ENCODE results near the gene TP73. TPM values are rescaled to one million over a fixed set of nuclear protein-coding genes. Genes with fewer than 3 reads are reported as not detected.

Gene TP73
- total RNA-seq, 4 donors from 2014 or later: 0.30 to 0.76 TPM; not detected in 2

GRCh38 chr1:3636531-3636930, 15.8 kb upstream of the TP73 start:
- no peaks in the 10 kb centered on the region for H3K27me3 ChIP-seq
- no peaks in the 10 kb centered on the region for H3K9me3 ChIP-seq
- intact Hi-C loops (cut with DNase I; ENCODE audit: low total_unique reads): no loop called here
- no peak overlapping the region for H3K27ac ChIP-seq
- DNase-seq: no peak
- no peaks in the 10 kb centered on the region for H3K4me1 ChIP-seq
- H3K36me3 ChIP-seq: no peaks in the 10 kb centered on the region
- H3K4me3 ChIP-seq: no peak overlapping the region
- no peak for TF ChIP-seq POLR2A (IDR thresholded peaks at IDR 0.05)
- TF ChIP-seq CTCF (IDR thresholded peaks at IDR 0.05): no peak

DNA sequence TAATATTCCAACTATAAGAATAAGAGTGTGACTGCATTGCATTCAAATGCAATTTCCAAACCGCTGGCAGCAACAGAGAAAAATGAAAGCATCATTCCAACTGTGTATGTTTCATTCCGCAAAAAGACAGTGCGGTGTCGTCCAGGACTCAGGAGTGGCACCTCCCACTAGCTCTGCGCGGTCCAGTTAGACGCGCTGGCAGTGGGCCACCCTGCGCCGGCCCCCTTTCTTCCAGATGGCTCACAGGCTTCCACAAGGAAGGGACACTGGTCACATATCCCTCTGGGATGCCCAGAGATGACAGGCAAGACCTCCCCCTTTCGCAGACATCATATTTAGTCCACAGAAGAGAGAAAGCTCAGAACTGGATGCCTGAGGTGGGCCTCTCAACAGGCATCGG, 14.3 kb upstream of the TP73 start:
- H3K36me3 ChIP-seq: no peaks in the 10 kb centered on the region
- no peak for DNase-seq
- intact Hi-C loops (cut with DNase I; ENCODE audit: low total_unique reads): no loop called here
- TF ChIP-seq CTCF (IDR thresholded peaks at IDR 0.05) (no peak), POLR2A (IDR thresholded peaks at IDR 0.05) (no peak)
- H3K4me1 ChIP-seq: no peaks in the 10 kb centered on the region
- no peaks in the 10 kb centered on the region for H3K9me3 ChIP-seq
- no peaks in the 10 kb centered on the region for H3K27me3 ChIP-seq
- no peak overlapping the region for H3K27ac ChIP-seq
- no peak overlapping the region for H3K4me3 ChIP-seq

DNA sequence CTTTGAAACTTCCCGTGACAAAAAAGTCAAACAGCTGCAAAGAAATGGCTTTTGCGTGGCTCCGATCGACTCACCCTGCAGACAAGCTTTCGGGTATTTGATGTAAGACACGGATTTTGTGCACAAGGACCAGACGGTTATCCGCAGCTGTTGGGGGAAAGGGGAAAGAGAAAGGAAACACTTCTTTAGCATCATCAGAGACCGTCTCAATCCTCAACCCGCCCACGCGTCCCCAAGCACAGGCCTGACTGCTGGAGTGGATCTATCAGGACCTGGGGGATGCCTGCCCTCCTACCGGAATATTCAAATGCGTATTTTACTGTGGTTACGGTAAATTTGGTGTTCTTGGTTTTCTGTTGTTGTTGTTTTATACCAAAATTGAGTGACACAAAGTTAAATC, 13.6 kb upstream of the TP73 start:
- intact Hi-C loops (cut with DNase I; ENCODE audit: low total_unique reads): no loop called here
- TF ChIP-seq POLR2A (IDR thresholded peaks at IDR 0.05) (no peak), CTCF (IDR thresholded peaks at IDR 0.05) (no peak)
- no peaks in the 10 kb centered on the region for H3K9me3 ChIP-seq
- no peak overlapping the region for H3K27ac ChIP-seq
- no peaks in the 10 kb centered on the region for H3K4me1 ChIP-seq
- H3K36me3 ChIP-seq: no peaks in the 10 kb centered on the region
- H3K27me3 ChIP-seq: no peaks in the 10 kb centered on the region
- H3K4me3 ChIP-seq: no peak overlapping the region
- no peak for DNase-seq

DNA sequence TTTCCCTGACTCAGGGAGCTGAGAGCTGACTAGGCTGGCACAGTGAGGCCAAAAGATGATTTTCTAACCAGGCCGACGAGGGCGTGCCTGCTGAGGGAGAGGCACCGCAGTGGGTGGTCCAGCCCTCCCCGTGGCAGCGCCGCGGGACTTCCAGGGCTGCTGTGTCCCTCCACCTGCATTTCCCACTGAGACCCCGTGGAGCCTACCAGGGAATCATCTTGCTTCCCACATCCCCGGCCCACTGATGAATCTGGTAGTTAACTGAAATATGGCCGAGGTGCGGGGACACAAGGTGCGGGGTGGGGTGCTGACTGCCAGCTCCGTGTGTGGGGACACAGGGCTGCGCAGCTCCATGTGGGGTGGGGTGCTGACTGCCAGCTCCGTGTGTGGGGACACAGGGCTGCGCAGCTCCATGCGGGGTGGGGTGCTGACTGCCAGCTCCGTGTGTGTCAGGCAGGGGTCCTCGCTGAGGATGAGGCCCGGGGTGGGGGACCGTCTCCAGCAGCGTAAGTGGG, 12.9 kb upstream of the TP73 start:
- no peaks in the 10 kb centered on the region for H3K36me3 ChIP-seq

More for the DNA sequence above, 12.9 kb upstream of the TP73 start:
- H3K27ac ChIP-seq: no peak overlapping the region
- no peaks in the 10 kb centered on the region for H3K27me3 ChIP-seq
- no peak for DNase-seq
- no peaks in the 10 kb centered on the region for H3K9me3 ChIP-seq
- H3K4me3 ChIP-seq: no peak overlapping the region
- H3K4me1 ChIP-seq: no peaks in the 10 kb centered on the region
- intact Hi-C loops (cut with DNase I; ENCODE audit: low total_unique reads): no loop called here
- TF ChIP-seq CTCF (IDR thresholded peaks at IDR 0.05): no peak
- no peak for TF ChIP-seq POLR2A (IDR thresholded peaks at IDR 0.05)
